Measurements from ENCODE around the gene PTPRK. TPM values are rescaled to one million over a fixed set of nuclear protein-coding genes. Genes with fewer than 3 reads are reported as not detected.

Gene PTPRK
- total and polyA plus RNA-seq, 10 of the 15 experiments (the other 5 are each of a cell fraction or from before 2014, with no cell fraction given), result 0.23 to 1.9 (median 0.55) TPM

DNA sequence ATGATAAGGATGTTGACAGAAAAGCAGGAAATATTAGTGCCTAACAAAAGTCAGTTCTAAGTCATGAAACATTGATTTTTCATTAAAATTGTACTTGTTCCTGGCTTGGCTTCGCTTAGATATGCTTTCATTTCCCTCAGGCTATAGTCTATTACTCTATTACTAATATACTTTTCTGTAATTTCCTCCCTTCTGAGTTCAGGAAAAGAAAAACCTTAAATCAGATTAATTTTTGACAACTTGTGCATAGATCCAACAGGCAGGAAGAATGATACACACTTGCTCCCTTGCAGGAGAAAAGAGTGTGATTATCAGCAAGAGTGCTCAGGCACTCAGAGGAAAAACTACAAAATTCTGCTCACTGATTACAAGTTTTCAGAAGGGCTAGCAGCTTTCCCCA is 474.4 kb downstream of the PTPRK start:
- no peak overlapping the region for H3K4me3 ChIP-seq
- FAIRE-seq (no peak), DNase-seq (ENCODE audit: low read depth, low spot score) (no peak), ATAC-seq (no peak)
- ChIA-PET POLR2A (no interaction called here), RAD21 (ENCODE audit: unreplicated experiment) (no interaction called here), SMC1A (ENCODE audit: uncharacterized antibody, unreplicated experiment) (no interaction called here), CTCF (interaction anchor here (0.6 to 1.4 kb wide), 2 partner anchors 191 to 267 kb away, joined by 3 to 5 read pairs; no protein-coding TSS in a partner anchor)
- no peaks in the 10 kb centered on the region for H3K9me3 ChIP-seq (replicated peaks; ENCODE audit: control insufficient read depth, insufficient read depth, low read length)
- TF ChIP-seq, protein P1, sequence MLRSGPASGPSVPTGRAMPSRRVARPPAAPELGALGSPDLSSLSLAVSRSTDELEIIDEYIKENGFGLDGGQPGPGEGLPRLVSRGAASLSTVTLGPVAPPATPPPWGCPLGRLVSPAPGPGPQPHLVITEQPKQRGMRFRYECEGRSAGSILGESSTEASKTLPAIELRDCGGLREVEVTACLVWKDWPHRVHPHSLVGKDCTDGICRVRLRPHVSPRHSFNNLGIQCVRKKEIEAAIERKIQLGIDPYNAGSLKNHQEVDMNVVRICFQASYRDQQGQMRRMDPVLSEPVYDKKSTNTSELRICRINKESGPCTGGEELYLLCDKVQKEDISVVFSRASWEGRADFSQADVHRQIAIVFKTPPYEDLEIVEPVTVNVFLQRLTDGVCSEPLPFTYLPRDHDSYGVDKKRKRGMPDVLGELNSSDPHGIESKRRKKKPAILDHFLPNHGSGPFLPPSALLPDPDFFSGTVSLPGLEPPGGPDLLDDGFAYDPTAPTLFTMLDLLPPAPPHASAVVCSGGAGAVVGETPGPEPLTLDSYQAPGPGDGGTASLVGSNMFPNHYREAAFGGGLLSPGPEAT (IDR thresholded peaks at IDR 0.05; ENCODE audit: low read depth), result no peak
- TF ChIP-seq POLR2AphosphoS5 (IDR thresholded peaks at IDR 0.05; ENCODE audit: low read length), result no peak
- TF ChIP-seq MYC (IDR thresholded peaks at IDR 0.05; ENCODE audit: insufficient read depth, insufficient read length, insufficient replicate concordance, low read length, severe bottlenecking), result no peak
- TF ChIP-seq, protein P2, sequence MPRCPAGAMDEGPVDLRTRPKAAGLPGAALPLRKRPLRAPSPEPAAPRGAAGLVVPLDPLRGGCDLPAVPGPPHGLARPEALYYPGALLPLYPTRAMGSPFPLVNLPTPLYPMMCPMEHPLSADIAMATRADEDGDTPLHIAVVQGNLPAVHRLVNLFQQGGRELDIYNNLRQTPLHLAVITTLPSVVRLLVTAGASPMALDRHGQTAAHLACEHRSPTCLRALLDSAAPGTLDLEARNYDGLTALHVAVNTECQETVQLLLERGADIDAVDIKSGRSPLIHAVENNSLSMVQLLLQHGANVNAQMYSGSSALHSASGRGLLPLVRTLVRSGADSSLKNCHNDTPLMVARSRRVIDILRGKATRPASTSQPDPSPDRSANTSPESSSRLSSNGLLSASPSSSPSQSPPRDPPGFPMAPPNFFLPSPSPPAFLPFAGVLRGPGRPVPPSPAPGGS (IDR thresholded peaks at IDR 0.05; ENCODE audit: borderline replicate concordance, insufficient read depth, low read depth, low read length, poor library complexity, severe bottlenecking), result no peak
- TF ChIP-seq BRCA1 (IDR thresholded peaks at IDR 0.05; ENCODE audit: low read depth, low read length), result no peak
- TF ChIP-seq, protein P3, sequence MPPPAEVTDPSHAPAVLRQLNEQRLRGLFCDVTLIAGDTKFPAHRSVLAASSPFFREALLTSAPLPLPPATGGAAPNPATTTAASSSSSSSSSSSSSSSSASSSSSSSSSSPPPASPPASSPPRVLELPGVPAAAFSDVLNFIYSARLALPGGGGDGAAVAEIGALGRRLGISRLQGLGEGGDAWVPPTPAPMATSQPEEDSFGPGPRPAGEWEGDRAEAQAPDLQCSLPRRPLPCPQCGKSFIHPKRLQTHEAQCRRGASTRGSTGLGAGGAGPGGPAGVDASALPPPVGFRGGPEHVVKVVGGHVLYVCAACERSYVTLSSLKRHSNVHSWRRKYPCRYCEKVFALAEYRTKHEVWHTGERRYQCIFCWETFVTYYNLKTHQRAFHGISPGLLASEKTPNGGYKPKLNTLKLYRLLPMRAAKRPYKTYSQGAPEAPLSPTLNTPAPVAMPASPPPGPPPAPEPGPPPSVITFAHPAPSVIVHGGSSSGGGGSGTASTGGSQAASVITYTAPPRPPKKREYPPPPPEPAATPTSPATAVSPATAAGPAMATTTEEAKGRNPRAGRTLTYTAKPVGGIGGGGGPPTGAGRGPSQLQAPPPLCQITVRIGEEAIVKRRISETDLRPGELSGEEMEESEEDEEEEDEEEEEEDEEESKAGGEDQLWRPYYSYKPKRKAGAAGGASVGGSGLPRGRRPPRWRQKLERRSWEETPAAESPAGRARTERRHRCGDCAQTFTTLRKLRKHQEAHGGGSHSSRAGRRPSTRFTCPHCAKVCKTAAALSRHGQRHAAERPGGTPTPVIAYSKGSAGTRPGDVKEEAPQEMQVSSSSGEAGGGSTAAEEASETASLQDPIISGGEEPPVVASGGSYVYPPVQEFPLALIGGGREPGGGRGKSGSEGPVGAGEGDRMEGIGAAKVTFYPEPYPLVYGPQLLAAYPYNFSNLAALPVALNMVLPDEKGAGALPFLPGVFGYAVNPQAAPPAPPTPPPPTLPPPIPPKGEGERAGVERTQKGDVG (CRISPR knock-in tag; IDR thresholded peaks at IDR 0.05), result no peak
- no peak for TF ChIP-seq PML (IDR thresholded peaks at IDR 0.05; ENCODE audit: low read length)
- TF ChIP-seq TAF1 (IDR thresholded peaks at IDR 0.05; ENCODE audit: borderline replicate concordance, low read depth, low read length), result no peak
- TF ChIP-seq SPI1 (IDR thresholded peaks at IDR 0.05; ENCODE audit: borderline replicate concordance, insufficient read depth, low read depth, low read length), result no peak
- TF ChIP-seq, protein P4, sequence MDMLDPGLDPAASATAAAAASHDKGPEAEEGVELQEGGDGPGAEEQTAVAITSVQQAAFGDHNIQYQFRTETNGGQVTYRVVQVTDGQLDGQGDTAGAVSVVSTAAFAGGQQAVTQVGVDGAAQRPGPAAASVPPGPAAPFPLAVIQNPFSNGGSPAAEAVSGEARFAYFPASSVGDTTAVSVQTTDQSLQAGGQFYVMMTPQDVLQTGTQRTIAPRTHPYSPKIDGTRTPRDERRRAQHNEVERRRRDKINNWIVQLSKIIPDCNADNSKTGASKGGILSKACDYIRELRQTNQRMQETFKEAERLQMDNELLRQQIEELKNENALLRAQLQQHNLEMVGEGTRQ (IDR thresholded peaks at IDR 0.05; ENCODE audit: borderline replicate concordance, low read depth, low read length), result no peak
- in situ Hi-C loops (cut with MboI), result no loop called here
- H3K36me3 ChIP-seq (ENCODE audit: control insufficient read depth in 2 of 2, insufficient read depth in 2 of 2, low read length in 1 of 2), result no peaks in the 10 kb centered on the region
- 0% methylated on average over 1 of the region's 1 CpG for WGBS (ENCODE audit: insufficient coverage, insufficient replicate concordance, low lambda C conversion rate, missing lambda C conversion rate)
- H3K4me2 ChIP-seq (ENCODE audit: control insufficient read depth, insufficient read depth), result no peak overlapping the region
- no peak overlapping the region for H3K27ac ChIP-seq (ENCODE audit: control insufficient read depth, insufficient read depth)
- H3K79me2 ChIP-seq (ENCODE audit: control insufficient read depth, insufficient read depth, low read length), result no peaks in the 10 kb centered on the region
- no TSS peak for BruUV-seq (replicated peaks)
- intact Hi-C loops (cut with micrococcal nuclease; ENCODE audit: unreplicated experiment), result no loop called here
- no peaks in the 10 kb centered on the region for H4K20me1 ChIP-seq (ENCODE audit: control insufficient read depth, insufficient read depth)
- no peak overlapping the region for H2AFZ ChIP-seq (ENCODE audit: control insufficient read depth, low read depth, low read length)
- no peaks in the 10 kb centered on the region for H3K27me3 ChIP-seq (replicated peaks in 1 of 2; ENCODE audit: control insufficient read depth in 2 of 2, insufficient read depth in 2 of 2, low read length in 1 of 2)
- no peaks in the 10 kb centered on the region for H3K4me1 ChIP-seq (ENCODE audit: control insufficient read depth, insufficient read depth, low read length)
- no peak overlapping the region for H3K9ac ChIP-seq (ENCODE audit: control insufficient read depth, insufficient read depth, low read length)

Data from GM12878 (cell line).